ENCODE measurements around the gene MRPL34. TPM values are rescaled to one million over a fixed set of nuclear protein-coding genes. Genes with fewer than 3 reads are reported as not detected.

MRPL34 gene
- total RNA-seq, 1 donor from 2014 or later: 80.7 TPM

GRCh38 chr19:17330262-17331044 is 24.8 kb downstream of the MRPL34 start:
- H3K9me3 Mint-ChIP-seq (ENCODE audit: unreplicated experiment): peaks cover 8% of the 10 kb centered on the region
- TF ChIP-seq, protein P1, sequence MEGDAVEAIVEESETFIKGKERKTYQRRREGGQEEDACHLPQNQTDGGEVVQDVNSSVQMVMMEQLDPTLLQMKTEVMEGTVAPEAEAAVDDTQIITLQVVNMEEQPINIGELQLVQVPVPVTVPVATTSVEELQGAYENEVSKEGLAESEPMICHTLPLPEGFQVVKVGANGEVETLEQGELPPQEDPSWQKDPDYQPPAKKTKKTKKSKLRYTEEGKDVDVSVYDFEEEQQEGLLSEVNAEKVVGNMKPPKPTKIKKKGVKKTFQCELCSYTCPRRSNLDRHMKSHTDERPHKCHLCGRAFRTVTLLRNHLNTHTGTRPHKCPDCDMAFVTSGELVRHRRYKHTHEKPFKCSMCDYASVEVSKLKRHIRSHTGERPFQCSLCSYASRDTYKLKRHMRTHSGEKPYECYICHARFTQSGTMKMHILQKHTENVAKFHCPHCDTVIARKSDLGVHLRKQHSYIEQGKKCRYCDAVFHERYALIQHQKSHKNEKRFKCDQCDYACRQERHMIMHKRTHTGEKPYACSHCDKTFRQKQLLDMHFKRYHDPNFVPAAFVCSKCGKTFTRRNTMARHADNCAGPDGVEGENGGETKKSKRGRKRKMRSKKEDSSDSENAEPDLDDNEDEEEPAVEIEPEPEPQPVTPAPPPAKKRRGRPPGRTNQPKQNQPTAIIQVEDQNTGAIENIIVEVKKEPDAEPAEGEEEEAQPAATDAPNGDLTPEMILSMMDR (IDR thresholded peaks at IDR 0.05; ENCODE audit: partially characterized antibody, unreplicated experiment): no peak
- H3K4me1 Mint-ChIP-seq (ENCODE audit: low read depth, unreplicated experiment): peaks cover 8% of the 10 kb centered on the region
- peaks cover 13% of the 10 kb centered on the region for H3K27me3 Mint-ChIP-seq (ENCODE audit: unreplicated experiment)
- no peak for DNase-seq
- peaks cover 5% of the 10 kb centered on the region for H3K36me3 Mint-ChIP-seq (ENCODE audit: unreplicated experiment)
- peak overlapping the region; percentile 46 for H3K4me3 Mint-ChIP-seq (ENCODE audit: unreplicated experiment)
- H3K27ac Mint-ChIP-seq (ENCODE audit: unreplicated experiment): no peak overlapping the region

GRCh38 chr19:17331045-17331558 is 25.4 kb downstream of the MRPL34 start:
- H3K27me3 Mint-ChIP-seq (ENCODE audit: unreplicated experiment): peaks cover 13% of the 10 kb centered on the region

GRCh38 chr19:17332360-17332676 is 26.6 kb downstream of the MRPL34 start:
- H3K27me3 Mint-ChIP-seq (ENCODE audit: unreplicated experiment): peaks cover 16% of the 10 kb centered on the region
- TF ChIP-seq, protein P1 (IDR thresholded peaks at IDR 0.05; ENCODE audit: partially characterized antibody, unreplicated experiment): no peak
- no peak overlapping the region for H3K4me3 Mint-ChIP-seq (ENCODE audit: unreplicated experiment)
- H3K36me3 Mint-ChIP-seq (ENCODE audit: unreplicated experiment): peaks cover 5% of the 10 kb centered on the region
- H3K4me1 Mint-ChIP-seq (ENCODE audit: low read depth, unreplicated experiment): peaks cover 11% of the 10 kb centered on the region
- no peak for DNase-seq
- H3K27ac Mint-ChIP-seq (ENCODE audit: unreplicated experiment): no peak overlapping the region
- H3K9me3 Mint-ChIP-seq (ENCODE audit: unreplicated experiment): peaks cover 11% of the 10 kb centered on the region

More at GRCh38 chr19:17331045-17331558, 25.4 kb downstream of the MRPL34 start:
- H3K36me3 Mint-ChIP-seq (ENCODE audit: unreplicated experiment): peaks cover 5% of the 10 kb centered on the region
- peak overlapping the region; percentile 46 for H3K4me3 Mint-ChIP-seq (ENCODE audit: unreplicated experiment)
- peaks cover 8% of the 10 kb centered on the region for H3K4me1 Mint-ChIP-seq (ENCODE audit: low read depth, unreplicated experiment)
- no peak overlapping the region for H3K27ac Mint-ChIP-seq (ENCODE audit: unreplicated experiment)
- no peak for DNase-seq
- H3K9me3 Mint-ChIP-seq (ENCODE audit: unreplicated experiment): peaks cover 8% of the 10 kb centered on the region
- TF ChIP-seq, protein P1 (IDR thresholded peaks at IDR 0.05; ENCODE audit: partially characterized antibody, unreplicated experiment): no peak

GRCh38 chr19:17332677-17333581 is 27.3 kb downstream of the MRPL34 start:
- H3K9me3 Mint-ChIP-seq (ENCODE audit: unreplicated experiment): peaks cover 9% of the 10 kb centered on the region
- peaks cover 8% of the 10 kb centered on the region for H3K4me1 Mint-ChIP-seq (ENCODE audit: low read depth, unreplicated experiment)
- H3K36me3 Mint-ChIP-seq (ENCODE audit: unreplicated experiment): peaks cover 5% of the 10 kb centered on the region
- peak; percentile 62 for DNase-seq
- H3K27ac Mint-ChIP-seq (ENCODE audit: unreplicated experiment): peak overlapping the region; percentile 43
- TF ChIP-seq, protein P1 (IDR thresholded peaks at IDR 0.05; ENCODE audit: partially characterized antibody, unreplicated experiment): no peak
- H3K4me3 Mint-ChIP-seq (ENCODE audit: unreplicated experiment): peak overlapping the region; percentile 69
- H3K27me3 Mint-ChIP-seq (ENCODE audit: unreplicated experiment): peaks cover 16% of the 10 kb centered on the region

All from glutamatergic neuron (in vitro differentiated cells).